Stimulated activated naive CD8-positive, alpha-beta T cell treated with anti-CD3 and anti-CD28 coated beads, Interleukin-15, Interleukin-2, amounts not matched to agents 100 ng/mL and 50 ng/mL, for 24 hours (primary cell): ENCODE data around the gene F5.

ENCODE experiments used
- H3K27ac Mint-ChIP-seq: one replicate; pipeline ENCODE4 v1.8.0; 2021; ENCODE audit warnings: mild to moderate bottlenecking, mixed read lengths
- H3K27me3 Mint-ChIP-seq: one replicate; pipeline ENCODE4 v1.8.0; 2021; ENCODE audit warnings: mixed read lengths
- H3K36me3 Mint-ChIP-seq: one replicate; pipeline ENCODE4 v1.8.0; 2021; ENCODE audit warnings: low read depth, mixed read lengths
- H3K4me1 Mint-ChIP-seq: one replicate; pipeline ENCODE4 v1.8.0; 2021; ENCODE audit warnings: low read depth, mixed read lengths
- H3K4me3 Mint-ChIP-seq: one replicate; pipeline ENCODE4 v1.8.0; 2021; ENCODE audit warnings: mild to moderate bottlenecking, mixed read lengths
- H3K9me3 Mint-ChIP-seq: one replicate; pipeline ENCODE4 v1.8.0; 2021; ENCODE audit warnings: mixed read lengths

The F5 gene

GRCh38 chr1:169493251-169493650 is 93.0 kb downstream of the F5 start:
- H3K27ac Mint-ChIP-seq, result no peak overlapping the region
- peaks cover 3% of the 10 kb centered on the region for H3K36me3 Mint-ChIP-seq
- peaks cover 48% of the 10 kb centered on the region for H3K4me1 Mint-ChIP-seq
- no peak overlapping the region for H3K4me3 Mint-ChIP-seq
- no peaks in the 10 kb centered on the region for H3K9me3 Mint-ChIP-seq
- H3K27me3 Mint-ChIP-seq, result peaks cover 15% of the 10 kb centered on the region

- no peaks in the 10 kb centered on the region for H3K9me3 Mint-ChIP-seq
- H3K4me1 Mint-ChIP-seq, result peaks cover 62% of the 10 kb centered on the region
- no peak overlapping the region for H3K4me3 Mint-ChIP-seq
- H3K36me3 Mint-ChIP-seq, result no peaks in the 10 kb centered on the region
- peak overlapping the region; percentile 64 for H3K27ac Mint-ChIP-seq
- H3K27me3 Mint-ChIP-seq, result peaks cover 15% of the 10 kb centered on the region
These were observed 94.4 kb downstream of the F5 start for GRCh38 chr1:169491845-169492281.

GRCh38 chr1:169488157-169488556 is 98.1 kb downstream of the F5 start:
- Mint-ChIP-seq H3K4me1 (peaks cover 76% of the 10 kb centered on the region), H3K9me3 (no peaks in the 10 kb centered on the region), H3K4me3 (no peak overlapping the region), H3K27me3 (no peaks in the 10 kb centered on the region), H3K36me3 (peaks cover 4% of the 10 kb centered on the region), H3K27ac (no peak overlapping the region)

- no peak overlapping the region for H3K27ac Mint-ChIP-seq
- H3K4me3 Mint-ChIP-seq, result no peak overlapping the region
- no peaks in the 10 kb centered on the region for H3K27me3 Mint-ChIP-seq
- H3K9me3 Mint-ChIP-seq, result no peaks in the 10 kb centered on the region
- H3K36me3 Mint-ChIP-seq, result peaks cover 7% of the 10 kb centered on the region
- H3K4me1 Mint-ChIP-seq, result peaks cover 80% of the 10 kb centered on the region
These were observed 98.7 kb downstream of the F5 start for GRCh38 chr1:169487561-169487960.

GRCh38 chr1:169487133-169487532 is 99.1 kb downstream of the F5 start:
- peaks cover 9% of the 10 kb centered on the region for H3K36me3 Mint-ChIP-seq
- H3K27me3 Mint-ChIP-seq, result no peaks in the 10 kb centered on the region
- H3K4me3 Mint-ChIP-seq, result peak overlapping the region; percentile 97
- no peaks in the 10 kb centered on the region for H3K9me3 Mint-ChIP-seq
- H3K27ac Mint-ChIP-seq, result no peak overlapping the region
- H3K4me1 Mint-ChIP-seq, result peaks cover 77% of the 10 kb centered on the region

- Mint-ChIP-seq H3K36me3 (peaks cover 9% of the 10 kb centered on the region), H3K27me3 (no peaks in the 10 kb centered on the region), H3K4me3 (peak overlapping the region; percentile 97), H3K4me1 (peaks cover 70% of the 10 kb centered on the region), H3K27ac (peak overlapping the region; percentile 95), H3K9me3 (no peaks in the 10 kb centered on the region)
These were observed 99.8 kb downstream of the F5 start for GRCh38 chr1:169486281-169487051.

GRCh38 chr1:169485431-169486280 is 100.6 kb downstream of the F5 start, which contains the start of gene SLC19A2:
SLC19A2 (minus strand) TSS chr1:169485944; CDS start chr1:169485766, 178 bp downstream.
- Mint-ChIP-seq H3K27me3 (no peaks in the 10 kb centered on the region), H3K9me3 (no peaks in the 10 kb centered on the region), H3K4me3 (peak within 1 kb of the TSS; percentile 97), H3K4me1 (peaks cover 67% of the 10 kb centered on the region), H3K36me3 (peaks cover 9% of the 10 kb centered on the region), H3K27ac (peak within 1 kb of the TSS; percentile 95)

- Mint-ChIP-seq H3K27ac (peak overlapping the region; percentile 92), H3K4me3 (peak overlapping the region; percentile 97), H3K4me1 (peaks cover 70% of the 10 kb centered on the region), H3K9me3 (no peaks in the 10 kb centered on the region), H3K27me3 (no peaks in the 10 kb centered on the region), H3K36me3 (peaks cover 9% of the 10 kb centered on the region)
These were observed 101.4 kb downstream of the F5 start for GRCh38 chr1:169484683-169485430.

- Mint-ChIP-seq H3K27ac (no peak overlapping the region), H3K9me3 (no peaks in the 10 kb centered on the region), H3K4me1 (peaks cover 62% of the 10 kb centered on the region), H3K27me3 (no peaks in the 10 kb centered on the region), H3K4me3 (peak overlapping the region; percentile 97), H3K36me3 (peaks cover 9% of the 10 kb centered on the region)
These were observed 102.2 kb downstream of the F5 start for GRCh38 chr1:169484101-169484500.

- Mint-ChIP-seq H3K4me3 (peak overlapping the region; percentile 97), H3K4me1 (peaks cover 60% of the 10 kb centered on the region), H3K9me3 (no peaks in the 10 kb centered on the region), H3K27ac (no peak overlapping the region), H3K36me3 (peaks cover 9% of the 10 kb centered on the region), H3K27me3 (no peaks in the 10 kb centered on the region)
These were observed 102.7 kb downstream of the F5 start for GRCh38 chr1:169483500-169483966.

- H3K27me3 Mint-ChIP-seq, result no peaks in the 10 kb centered on the region
- no peak overlapping the region for H3K27ac Mint-ChIP-seq
- no peaks in the 10 kb centered on the region for H3K9me3 Mint-ChIP-seq
- H3K36me3 Mint-ChIP-seq, result peaks cover 16% of the 10 kb centered on the region
- H3K4me1 Mint-ChIP-seq, result peaks cover 27% of the 10 kb centered on the region
- no peak overlapping the region for H3K4me3 Mint-ChIP-seq
These were observed 106.8 kb downstream of the F5 start for GRCh38 chr1:169479363-169480066.

GRCh38 chr1:169478094-169478672 is 108.1 kb downstream of the F5 start:
- Mint-ChIP-seq H3K36me3 (peaks cover 16% of the 10 kb centered on the region), H3K9me3 (no peaks in the 10 kb centered on the region), H3K27ac (no peak overlapping the region), H3K4me3 (no peak overlapping the region), H3K4me1 (peaks cover 13% of the 10 kb centered on the region), H3K27me3 (no peaks in the 10 kb centered on the region)

- no peaks in the 10 kb centered on the region for H3K27me3 Mint-ChIP-seq
- no peak overlapping the region for H3K27ac Mint-ChIP-seq
These were observed 110.4 kb downstream of the F5 start for GRCh38 chr1:169475806-169476387.

More at GRCh38 chr1:169475806-169476387, 110.4 kb downstream of the F5 start:
- Mint-ChIP-seq H3K4me1 (peaks cover 7% of the 10 kb centered on the region), H3K4me3 (no peak overlapping the region), H3K36me3 (peaks cover 11% of the 10 kb centered on the region), H3K9me3 (no peaks in the 10 kb centered on the region)
